SK-N-SH (cell line): ENCODE measurements around the gene YAF2.

Experiments used
- CTCF ChIP-seq: fragments of 200-600 bp; sonication (generic); IDR thresholded peaks from 2 replicates; pipeline ENCODE4 v1.6.1; 2017; ENCODE audit warnings: antibody characterized with exemption, mild to moderate bottlenecking, moderate library complexity
- EP300 ChIP-seq, 2 experiments: IDR thresholded peaks; 2 replicates each; pipeline versions ENCODE4 v1.4.0 to v1.6.1; 2012; ENCODE audit warnings: borderline replicate concordance in 1 of 2, low read depth in 1 of 2, low read length in 1 of 2
- GATA2 ChIP-seq: sonication (generic); formaldehyde crosslinking; IDR thresholded peaks from 2 replicates; pipeline ENCODE4 v1.5.0; 2020; ENCODE audit warnings: mild to moderate bottlenecking, missing genetic modification reagents
- RCOR1 ChIP-seq: fragments of 150-350 bp; IDR thresholded peaks from 2 replicates; pipeline ENCODE4 v1.6.1; 2017; ENCODE audit warnings: antibody characterized with exemption, low read length
- RXRA ChIP-seq: IDR thresholded peaks from 2 replicates; pipeline ENCODE4 v1.4.0; 2012; ENCODE audit warnings: low read depth, mild to moderate bottlenecking, borderline replicate concordance
- SIN3A ChIP-seq: IDR thresholded peaks from 2 replicates; pipeline ENCODE4 v1.6.1; 2012; ENCODE audit warnings: low read depth, mild to moderate bottlenecking, low read length, moderate library complexity, borderline replicate concordance
- SMC3 ChIP-seq: IDR thresholded peaks from 2 replicates; pipeline ENCODE4 v1.6.1; 2012; ENCODE audit warnings: low read depth, low read length, improper control_type of control experiment
- TEAD4 ChIP-seq: IDR thresholded peaks from 2 replicates; pipeline ENCODE4 v1.4.0; 2012; ENCODE audit warnings: mild to moderate bottlenecking, borderline replicate concordance; ENCODE audit not compliant: insufficient read depth
- USF1 ChIP-seq: IDR thresholded peaks from 2 replicates; pipeline ENCODE4 v1.4.0; 2012; ENCODE audit warnings: low read depth, borderline replicate concordance
- YY1 ChIP-seq: IDR thresholded peaks from 2 replicates; pipeline ENCODE4 v1.4.0; 2012; ENCODE audit warnings: low read depth, mild to moderate bottlenecking

DNA sequence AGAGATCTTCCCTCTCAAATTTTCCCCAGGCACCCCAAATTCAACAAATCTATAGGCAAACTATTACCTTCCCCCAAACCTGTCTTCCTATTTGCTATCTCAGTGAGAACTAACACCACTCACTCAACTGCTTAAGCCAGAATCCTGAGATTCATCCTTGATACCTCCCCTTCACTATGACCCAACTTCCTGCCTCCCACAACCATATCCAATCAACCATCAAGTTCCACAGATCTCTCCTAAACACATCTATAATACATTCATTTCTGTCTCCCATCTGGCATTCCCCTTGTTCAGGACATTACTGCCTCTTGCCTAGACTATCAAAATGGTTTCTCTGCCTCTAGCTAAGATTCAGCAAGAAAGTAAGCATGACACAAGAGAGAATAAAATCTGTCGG, 21.3 kb downstream of the YAF2 start:
- TF ChIP-seq CTCF (no peak), EP300 (IDR thresholded peaks at IDR 0.05; ENCODE audit: borderline replicate concordance in 1 of 2, low read depth in 1 of 2, low read length in 1 of 2) (no peak), YY1 (no peak), RXRA (no peak), SMC3 (no peak), RCOR1 (no peak), TEAD4 (no peak), GATA2 (no peak), SIN3A (no peak), USF1 (no peak)
